Activated CD4-positive, alpha-beta T cell treated with anti-CD3 and anti-CD28 coated beads, Interleukin-2, Interleukin-4, amounts not matched to agents 100 ng/mL and 50 ng/mL, durations not matched to agents 16 hours and 8 hours (primary cell): Measurements from ENCODE around the gene FHL3.
"Not testable (repeated sequence)": the region's sequence is repeated elsewhere in the genome, so short reads cannot be mapped to it uniquely, and the experiment has no call there.

ENCODE experiments used
- DNase-seq: peaks from one replicate; pipeline ENCODE4 v3.0.0-alpha.2; 2020; ENCODE audit warnings: low spot score

FHL3 gene

DNA sequence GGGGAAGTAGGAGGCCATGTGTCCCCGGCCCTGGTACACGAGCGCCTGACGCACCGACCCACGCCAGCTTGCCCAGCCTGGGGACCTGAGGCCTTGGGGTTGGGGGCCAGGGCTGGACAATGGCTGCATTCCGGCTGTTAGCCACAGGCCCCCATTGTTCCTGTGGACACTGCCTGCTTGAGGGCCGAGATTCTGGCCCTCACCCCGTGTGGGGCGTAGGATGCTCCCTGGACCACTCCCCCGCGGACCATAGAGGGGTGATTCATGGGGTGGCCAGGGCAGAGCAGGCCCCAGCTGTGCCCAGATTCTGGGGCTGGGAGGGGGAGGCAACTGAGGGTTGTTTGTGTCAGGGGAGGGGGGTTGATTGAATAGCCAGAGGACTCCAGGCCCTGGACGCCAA, 29.6 kb upstream of the FHL3 start:
- no peak for DNase-seq

DNA sequence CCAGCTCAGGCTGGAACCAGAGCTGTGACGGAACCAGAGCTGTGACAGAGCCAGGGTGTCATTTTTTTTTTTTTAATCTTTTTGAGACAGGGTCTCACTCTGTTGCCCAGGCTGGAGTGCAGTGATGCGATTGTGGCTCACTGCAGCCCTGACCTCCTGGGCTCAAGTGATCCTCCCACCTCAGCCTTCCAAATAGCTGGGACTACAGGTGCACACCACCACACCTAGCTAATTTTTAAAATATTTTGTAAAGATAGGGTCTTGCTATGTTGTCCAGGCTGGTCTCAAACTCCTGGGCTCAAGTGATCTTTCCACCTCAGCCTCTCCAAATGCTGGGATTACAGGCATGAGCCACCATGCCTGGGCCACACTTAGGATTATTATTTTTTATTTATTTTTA, 27.7 kb upstream of the FHL3 start:
- DNase-seq = not testable (repeated sequence)

DNA sequence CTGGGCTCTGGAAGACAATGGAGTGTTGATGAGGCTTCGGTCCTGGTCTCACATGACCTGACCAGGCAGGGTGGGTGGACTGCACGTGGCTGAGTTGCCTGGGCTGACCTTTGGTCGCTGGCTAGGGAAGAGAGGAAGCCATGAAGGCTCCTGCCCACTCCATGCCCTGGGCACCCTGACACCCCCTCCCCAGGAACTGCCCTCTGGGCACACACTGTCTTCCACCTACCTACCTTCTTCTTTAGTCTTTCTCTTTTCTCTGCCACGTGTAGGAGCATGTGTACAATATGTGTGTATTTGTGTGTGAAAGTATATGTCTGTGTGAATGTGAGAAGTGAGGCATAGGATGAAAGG, 26.2 kb upstream of the FHL3 start:
- no peak for DNase-seq

DNA sequence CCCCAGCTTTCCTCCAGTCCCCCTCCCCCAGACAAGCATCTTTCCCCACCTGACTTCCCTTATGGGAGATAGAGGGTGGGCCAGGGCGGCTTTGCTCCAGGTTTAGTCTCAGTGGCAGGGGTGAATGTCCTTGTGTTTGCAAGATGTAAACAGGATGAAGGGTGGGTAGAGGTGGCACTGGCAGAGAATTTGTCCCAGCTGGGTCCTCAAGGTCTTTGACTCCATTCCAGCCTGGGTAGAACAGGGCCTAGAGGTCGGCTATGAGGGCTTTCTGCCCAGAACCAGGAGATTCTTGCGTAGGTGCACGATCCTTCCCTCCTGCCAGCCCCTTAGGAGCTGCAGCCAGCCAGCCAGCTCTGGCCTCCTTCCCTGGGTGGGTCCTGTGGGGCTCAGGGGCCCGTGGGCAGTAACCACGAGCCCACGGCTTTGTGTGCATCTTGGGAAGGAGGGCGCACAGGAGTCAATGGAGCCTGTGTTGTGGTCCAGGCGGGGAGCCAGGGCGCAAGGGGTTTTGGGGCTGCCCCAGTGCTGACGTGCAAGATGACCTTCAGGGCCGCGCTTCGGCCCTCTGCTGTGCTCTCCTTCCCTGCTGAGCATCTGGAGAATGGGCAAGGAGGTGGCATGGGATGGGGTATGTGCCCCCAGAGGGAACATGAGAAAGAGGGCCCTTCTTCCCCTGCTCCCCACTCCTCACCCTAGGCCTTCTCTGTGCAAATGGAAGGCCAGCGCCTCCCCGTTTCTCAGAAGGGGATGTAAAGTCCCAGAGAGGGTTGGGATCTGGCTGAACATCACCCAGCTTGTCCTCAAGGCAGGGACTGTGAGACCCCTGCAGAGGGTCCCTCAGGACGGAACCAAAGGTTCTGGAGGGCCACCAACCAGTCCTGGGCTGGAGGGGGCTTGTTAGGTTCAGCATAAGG, 25.5 kb upstream of the FHL3 start:
- DNase-seq = no peak

DNA sequence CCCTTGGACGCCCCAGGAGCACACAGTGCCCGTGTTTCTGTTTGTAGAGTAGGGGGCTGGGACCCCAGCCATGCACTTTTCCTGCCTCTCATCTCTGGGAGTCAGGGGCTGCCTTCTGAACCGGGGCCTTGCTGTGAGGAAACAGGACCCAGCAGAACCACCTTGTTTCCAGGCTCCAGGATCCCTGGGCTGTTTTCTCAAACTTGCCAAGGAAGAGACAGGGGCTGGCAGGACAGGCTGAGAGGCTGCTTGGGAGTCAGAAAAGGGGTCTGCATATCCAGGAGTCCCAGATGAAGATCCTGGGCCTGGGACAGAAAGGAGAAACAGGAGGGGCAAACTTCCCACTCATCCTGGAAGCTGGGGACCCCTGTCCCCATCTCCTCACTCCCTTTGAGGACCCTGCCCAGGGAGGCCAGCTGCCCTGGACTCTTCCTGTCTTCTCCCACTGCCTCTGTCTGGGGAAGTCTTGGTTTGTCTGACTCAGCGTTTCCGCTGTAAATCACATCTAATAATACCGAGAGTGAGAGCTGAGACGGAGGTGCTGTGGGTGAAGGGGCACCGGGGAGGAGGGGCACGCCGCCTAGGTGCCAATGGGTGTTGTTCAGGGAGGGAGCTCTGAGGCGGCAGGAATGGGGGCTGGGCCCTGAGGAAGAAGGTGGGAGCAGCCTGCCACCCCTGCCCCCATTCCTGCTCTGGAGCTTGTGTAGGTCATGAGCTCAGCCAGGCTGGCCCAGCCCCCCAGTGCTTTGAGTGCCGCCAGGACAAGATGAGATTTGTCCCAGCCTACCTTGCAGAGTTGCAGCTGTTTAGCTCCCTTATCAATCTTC, 24.6 kb upstream of the FHL3 start:
- DNase-seq = peak; percentile 94

DNA sequence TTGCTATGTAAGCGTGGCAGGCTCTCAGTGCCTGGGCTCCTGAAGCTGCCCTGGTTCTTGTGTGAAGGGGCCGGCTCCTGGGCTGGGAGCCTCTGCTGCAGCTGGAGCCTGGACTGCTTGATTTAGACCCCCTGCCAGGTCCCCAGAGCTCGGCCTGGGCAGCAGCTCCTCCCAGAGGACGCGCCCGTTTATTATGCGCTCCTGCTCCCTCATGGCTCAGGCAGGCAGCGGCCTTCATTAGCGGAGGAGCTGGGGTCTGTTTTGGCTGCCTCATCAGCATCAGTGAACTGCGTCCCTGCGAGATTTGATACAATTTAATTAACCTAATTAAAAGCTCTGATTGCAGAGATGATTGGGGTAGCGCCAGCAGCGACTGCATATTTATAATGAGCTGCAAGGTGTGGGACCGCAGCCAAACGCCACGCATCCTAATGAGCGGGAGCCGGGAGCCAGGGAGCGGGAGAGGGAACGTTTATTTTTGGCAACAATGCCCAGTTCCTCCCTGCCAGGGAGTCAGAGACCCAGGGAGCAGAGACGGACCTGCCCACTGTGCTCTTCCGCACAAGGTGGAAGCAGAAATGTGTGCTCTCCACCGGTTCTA, 23.9 kb upstream of the FHL3 start:
- no peak for DNase-seq

DNA sequence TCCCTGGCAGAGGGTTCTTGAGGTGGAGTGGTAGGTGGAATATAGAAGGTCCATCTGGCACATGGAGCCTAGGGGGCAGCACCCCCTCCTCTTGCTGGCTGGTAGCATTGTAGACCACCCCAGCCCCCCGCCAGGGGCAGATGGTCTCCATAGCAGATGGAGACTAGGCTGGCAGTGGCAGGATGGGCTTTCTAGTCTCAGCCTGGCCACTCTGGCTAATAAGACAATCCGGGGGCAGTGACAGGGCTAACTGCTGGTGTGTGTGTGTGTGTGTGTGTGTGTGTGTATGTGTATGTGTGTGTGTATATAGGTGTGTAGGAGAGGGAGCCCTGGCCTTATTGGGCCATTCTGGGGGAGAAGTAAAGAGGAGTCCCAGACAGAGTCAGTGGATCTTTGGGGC, 23.4 kb upstream of the FHL3 start:
- DNase-seq = no peak

DNA sequence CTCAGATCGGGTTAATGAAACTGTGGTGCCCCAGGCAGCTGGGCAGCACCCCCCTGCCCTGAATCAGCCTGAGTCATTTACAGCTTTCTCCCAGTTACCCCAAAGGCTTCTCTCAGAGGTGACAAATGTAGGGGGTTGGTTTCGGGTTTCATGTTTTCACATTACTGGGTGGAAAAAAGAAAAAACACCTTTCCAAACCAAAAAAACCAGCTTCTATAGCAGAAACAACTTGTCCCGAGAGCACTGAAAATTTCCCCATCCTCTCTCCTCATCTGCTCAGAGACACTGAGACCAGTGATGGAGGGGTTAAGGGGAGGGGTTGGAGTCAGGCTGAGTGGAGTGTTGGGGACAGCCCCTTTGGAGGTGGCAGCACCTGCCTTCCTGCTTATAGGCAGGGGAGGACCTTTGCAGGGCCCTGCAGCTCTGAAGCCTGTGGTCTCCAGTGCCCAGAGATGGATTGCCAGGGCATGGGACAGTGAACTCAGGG, 22.8 kb upstream of the FHL3 start:
- DNase-seq = peak; percentile 91

DNA sequence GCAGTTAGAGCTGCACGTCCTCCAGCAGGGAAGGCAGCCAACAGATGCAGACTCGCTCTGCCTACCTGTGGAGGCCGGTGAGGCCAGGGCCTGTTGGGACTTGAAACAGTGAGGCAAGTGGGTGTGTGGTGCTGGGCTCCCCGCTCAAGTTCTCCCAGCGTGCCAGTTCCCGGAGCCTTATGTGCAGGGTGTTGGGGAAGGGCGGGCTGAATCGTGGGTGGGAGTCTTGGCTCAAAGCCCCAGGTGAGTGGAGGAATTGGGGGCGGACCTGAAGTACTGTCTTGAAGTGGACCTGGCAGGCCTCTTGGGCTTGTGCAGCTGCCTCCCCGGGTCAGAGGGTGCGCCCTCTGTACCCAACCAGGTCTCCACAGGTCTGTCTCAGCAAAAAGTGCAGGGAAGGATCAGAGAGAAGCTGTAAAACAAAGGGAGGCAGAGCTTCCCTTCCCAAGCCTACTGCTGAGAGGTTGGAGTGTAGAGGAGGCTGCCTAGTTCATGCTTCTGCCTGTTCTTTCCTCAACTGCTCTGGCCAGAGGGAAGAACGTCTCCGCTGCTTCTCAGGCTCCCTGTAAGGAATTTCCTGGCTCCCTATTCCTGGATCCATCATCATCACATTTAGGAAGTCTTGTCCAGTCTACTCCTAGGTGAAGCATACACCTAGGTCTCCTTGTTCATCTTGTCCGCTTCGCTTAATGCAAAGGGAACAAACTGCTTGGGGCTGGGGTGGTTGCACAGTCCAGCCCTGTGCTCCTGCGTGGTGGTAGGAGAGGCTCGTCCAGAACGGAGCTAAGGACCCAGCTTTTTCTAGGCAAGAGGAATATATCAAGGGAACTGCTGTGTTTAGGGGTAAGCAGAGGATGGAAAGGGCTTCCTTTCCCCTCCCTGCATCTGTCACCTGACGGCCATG, 22.1 kb upstream of the FHL3 start:
- no peak for DNase-seq

DNA sequence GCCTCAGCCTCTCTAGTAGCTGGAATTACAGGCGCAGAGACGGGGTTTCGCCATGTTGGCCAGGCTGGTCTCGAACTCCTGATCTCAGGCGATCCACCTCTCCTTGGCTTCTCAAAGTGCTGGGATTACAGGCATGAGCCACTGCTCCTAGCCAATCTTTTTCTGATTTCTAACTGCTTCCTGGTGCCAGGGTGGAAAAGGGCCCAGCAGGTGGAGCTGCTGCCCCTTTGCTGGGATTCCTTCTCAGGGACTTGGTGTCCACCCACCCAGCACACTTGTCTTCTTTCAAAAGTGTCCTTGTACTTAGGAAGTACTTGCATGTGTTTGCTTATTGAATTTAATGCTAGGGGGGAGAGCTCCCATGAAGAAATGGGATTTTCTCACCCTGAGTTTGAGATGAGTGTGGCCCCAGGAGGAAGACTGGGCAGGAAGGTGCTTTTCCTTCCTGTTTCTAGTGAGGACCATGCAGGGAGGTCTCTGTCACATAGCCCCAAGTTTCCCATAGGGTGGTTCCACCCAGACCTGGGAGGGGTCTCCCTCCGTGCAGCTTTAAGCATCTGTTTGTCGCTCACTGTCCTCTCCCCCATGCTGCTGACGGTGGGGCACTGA, 21.4 kb upstream of the FHL3 start:
- peak; percentile 49 for DNase-seq

DNA sequence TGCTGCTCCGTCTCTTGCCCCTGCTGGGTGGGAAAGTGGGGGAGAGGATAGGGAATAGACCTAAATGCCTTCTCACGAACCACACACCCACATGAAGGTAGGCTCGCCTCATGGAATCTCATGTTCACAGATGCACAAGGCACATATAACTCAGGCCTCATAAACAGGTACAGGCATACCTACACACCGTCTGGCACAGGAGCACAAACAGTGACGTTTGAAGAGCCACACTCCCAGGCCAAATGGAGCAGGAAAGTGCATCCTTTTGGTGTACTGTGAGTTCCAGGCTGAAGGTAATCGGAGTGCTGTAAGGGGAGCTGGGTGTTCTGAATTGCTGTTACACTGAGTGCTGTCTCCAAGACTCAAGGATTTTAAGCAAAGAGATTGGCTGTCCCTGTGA, 20.4 kb upstream of the FHL3 start:
- no peak for DNase-seq

DNA sequence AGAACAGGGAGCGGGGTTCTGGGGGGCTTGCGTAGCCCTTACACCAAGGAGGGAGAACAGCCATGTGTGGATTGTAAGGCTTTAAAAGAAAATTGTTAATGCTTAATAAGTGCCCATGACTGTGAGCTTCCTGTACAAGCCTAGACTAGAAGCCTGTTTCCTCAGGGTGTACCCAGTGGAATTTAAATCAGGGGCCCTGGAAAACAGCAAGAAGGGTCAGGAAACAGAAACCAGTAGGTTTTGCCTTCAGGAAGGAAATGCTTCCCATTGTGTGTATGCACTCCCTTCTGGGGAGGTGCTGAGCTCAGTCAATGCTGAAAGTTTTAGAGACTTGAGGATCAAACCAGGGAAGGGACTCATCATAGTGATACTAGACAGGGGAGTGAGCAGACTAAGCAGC, 19.9 kb upstream of the FHL3 start:
- no peak for DNase-seq

DNA sequence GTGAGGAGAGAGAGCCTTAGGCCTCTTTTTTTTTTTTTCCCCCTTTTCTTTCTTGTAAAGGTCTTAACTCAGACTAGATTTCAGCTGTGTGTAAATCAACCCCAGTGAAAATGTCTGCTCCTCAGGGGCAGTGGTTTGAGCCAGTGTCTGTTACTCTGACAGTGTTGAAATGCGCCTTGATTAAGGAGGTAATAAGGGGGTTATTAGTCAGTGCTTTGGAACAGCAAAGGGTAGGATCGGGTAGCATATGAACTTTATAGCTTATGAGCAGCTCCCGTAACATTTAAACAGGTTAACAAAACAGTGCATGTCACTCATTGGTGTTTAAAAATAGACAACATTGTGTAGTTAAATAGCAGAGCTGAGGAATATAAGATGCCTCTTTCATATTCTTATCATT, 17.5 kb upstream of the FHL3 start:
- DNase-seq = no peak

DNA sequence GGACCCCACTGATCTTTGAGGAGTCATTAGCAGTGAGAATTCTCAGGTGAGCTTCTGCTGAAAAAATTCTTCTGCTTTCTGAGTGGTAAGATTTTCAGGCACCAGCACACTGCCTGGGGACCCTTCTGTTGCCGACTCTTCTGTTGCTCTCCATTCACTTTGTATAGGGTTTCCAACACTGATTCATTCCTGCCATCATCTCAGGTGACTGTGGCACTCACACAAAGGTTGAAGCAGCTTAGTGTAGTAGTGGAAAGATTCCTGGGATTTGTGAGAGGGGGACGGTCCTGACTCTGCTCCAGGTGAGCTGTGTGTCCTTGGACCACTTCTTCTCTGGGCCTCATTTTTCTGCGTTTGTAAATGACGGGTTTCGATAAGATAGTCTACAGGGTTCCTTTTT, 16.7 kb upstream of the FHL3 start:
- DNase-seq = no peak

DNA sequence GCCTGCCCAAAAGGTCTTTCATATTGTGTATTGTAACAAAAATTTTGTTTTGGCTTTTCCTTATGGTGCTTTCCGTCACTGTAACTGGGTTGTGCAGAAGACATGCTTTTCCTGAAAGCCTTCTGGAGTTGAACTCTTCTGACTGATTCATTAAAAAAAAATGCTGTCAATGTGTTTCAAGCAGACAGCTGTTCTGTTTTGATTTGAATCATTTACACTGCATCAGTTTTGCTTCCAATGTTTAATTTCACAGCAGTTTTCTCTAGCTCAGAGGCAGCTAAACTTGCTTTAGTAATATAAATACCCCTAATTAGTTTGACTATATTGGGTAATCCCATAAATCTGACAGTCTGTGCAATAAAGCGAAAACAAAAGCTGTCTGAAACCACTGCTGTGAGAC, 15.1 kb upstream of the FHL3 start:
- DNase-seq = no peak

DNA sequence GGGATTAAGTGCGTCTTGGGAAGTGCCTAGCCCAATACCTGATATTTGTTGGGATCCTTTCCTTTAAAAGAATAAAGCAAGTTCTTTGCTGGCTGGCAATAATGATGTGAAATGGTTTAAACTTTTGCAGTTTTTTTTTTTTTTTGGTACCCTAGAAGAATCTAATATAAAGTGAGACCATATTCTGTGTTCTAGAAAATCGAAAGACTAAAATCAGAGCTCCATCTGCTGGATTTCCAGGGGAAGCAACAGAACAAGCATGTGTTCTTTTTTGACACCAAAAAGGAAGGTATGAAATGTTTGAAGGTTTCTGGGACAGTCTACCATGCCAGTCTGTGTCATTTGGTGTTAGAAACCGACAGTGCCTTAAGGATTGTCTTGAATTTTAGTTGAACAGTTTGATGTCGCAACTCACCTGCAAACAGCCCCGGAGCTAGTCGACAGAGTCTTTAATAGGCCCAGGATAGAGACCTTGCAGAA, 13.6 kb upstream of the FHL3 start:
- DNase-seq = no peak

DNA sequence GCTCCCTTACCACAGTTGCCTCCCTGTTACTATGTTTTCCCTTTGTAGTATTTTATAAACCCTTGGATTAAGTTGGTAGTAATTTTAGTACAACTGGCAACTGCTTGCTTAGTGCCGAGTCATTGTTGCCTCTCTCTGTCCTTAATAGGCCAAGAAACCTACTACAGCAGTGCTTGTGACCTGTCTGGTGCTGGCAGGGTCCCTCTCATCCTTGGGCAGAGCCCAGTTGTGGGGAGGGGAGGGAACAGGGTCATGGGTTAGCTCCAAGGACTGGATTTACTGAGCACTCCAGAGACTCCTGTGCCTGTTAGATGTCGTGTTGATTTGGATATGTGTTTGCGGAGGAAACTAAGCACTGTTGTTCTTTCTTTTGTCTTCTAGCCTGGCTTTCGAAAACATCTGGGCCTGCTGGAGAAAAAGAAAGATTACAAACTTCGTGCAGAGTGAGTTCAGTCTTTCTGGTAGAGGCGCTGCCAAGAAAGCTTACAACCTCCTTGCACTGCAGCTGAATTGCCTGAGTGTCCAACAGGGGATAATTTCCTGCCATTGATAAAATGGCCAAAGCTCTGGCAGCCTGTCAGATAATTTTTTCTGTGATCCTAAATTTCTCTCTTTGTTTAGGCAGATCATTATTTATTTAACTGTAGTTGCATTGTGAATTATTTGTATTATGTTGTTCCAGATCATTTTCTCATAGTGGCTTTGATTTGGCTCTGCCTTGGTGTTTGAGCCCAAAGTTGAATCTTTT, 10.8 kb upstream of the FHL3 start:
- no peak for DNase-seq

DNA sequence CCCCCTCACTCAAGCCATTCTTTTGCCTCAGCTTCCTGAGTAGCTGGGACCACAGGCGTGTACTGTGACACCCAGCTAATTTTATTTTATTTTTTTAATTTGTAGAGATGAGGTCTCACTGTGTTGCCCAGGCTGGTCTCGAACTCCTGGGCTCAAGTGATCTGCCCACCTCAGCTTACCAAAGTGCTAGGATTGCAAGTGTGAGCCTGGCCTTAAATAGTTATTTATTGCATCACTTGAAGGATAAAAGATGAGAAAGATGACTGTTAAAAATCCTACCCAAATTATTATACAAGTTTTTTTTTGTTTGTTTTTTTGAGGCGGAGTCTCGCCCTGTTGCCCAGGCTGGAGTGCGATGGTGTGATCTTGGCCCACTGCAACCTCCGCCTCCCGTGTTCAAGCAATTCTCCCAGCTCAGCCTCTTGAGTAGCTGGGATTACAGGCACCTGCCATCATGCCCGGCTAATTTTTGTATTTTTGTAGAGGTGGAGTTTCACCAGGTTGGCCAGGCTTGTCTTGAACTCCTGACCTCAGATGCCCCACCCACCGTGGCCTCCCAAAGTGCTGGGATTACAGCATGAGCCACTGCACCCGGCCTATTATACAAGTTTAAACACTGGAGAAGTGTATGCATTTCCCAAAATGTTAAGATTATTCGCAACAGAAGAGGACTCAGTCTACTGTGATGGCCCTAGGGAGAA, 9.6 kb upstream of the FHL3 start:
- no peak for DNase-seq

DNA sequence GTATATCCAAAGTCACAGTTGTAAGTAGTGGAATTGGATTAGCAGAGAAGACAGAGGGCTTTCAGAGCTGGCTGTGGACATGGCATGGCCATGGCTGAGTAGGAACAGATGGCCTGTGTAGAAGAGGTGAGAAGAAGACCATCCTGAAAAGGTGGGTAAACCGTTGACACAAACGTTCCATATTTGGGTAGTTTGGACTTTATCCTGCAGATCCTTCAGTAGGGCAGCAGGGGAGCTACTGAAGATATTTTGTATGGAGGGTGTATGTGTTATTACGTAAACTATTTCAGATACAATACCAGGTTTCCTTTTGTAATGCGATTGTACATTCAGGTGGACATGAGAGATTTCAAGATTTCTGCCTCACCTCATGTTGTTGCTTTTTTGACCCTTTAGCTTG, 8.9 kb upstream of the FHL3 start:
- no peak for DNase-seq

DNA sequence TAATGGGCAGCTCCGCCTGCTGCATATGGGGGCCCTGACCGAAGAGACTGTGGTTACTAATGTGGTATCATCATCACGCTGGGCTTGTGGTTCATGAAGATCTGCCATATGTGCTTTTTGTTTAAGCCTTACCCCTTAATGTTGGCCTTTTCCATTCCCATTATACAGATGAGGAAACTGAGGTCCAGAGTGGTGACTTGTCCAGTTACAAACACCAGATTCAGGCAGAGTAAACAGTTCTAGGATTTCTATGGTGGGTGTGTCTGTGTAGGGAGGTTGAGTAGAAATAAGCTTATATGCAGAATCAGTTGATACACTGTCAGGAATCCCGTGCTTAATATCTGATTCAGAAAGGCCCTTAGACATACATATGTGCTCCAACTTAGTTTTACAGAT, 7.9 kb upstream of the FHL3 start:
- DNase-seq = no peak
